ES-I3 (cell line): ENCODE data around the gene PTGES2.
"Not testable (repeated sequence)": the region's sequence is repeated elsewhere in the genome, so short reads cannot be mapped to it uniquely, and the experiment has no call there.

ENCODE experiments used
- H3K36me3 ChIP-seq: 2 replicates; pipeline ENCODE4 v1.6.1; 2013; ENCODE audit warnings: mild to moderate bottlenecking, low read length, control low read depth, moderate library complexity; ENCODE audit not compliant: insufficient read depth
- H3K4me1 ChIP-seq: 2 replicates; pipeline ENCODE4 v1.6.1; 2013; ENCODE audit warnings: mild to moderate bottlenecking, control low read depth, low read length; ENCODE audit not compliant: insufficient read depth
- H3K9ac ChIP-seq: 2 replicates; pipeline ENCODE4 v1.6.1; 2013; ENCODE audit warnings: low read depth, mild to moderate bottlenecking, low read length, moderate library complexity
- H3K9me3 ChIP-seq: 2 replicates; pipeline ENCODE4 v1.6.1; 2013; ENCODE audit warnings: mild to moderate bottlenecking, low read length, moderate library complexity; ENCODE audit not compliant: control insufficient read depth, insufficient read depth

Gene PTGES2

GRCh38 chr9:128135561-128135960 is 8.0 kb upstream of the PTGES2 start:
- not testable (repeated sequence) for H3K36me3 ChIP-seq, H3K4me1 ChIP-seq, H3K9me3 ChIP-seq, H3K9ac ChIP-seq

GRCh38 chr9:128132139-128132538 is 4.6 kb upstream of the PTGES2 start:
- H3K4me1 ChIP-seq, H3K9me3 ChIP-seq, H3K9ac ChIP-seq, H3K36me3 ChIP-seq: not testable (repeated sequence)

GRCh38 chr9:128131346-128131745 is 3.8 kb upstream of the PTGES2 start:
- H3K9me3 ChIP-seq, H3K4me1 ChIP-seq, H3K9ac ChIP-seq, H3K36me3 ChIP-seq: not testable (repeated sequence)

- H3K36me3 ChIP-seq, H3K9me3 ChIP-seq, H3K4me1 ChIP-seq, H3K9ac ChIP-seq: not testable (repeated sequence)
Measured at GRCh38 chr9:128130651-128131050, 3.1 kb upstream of the PTGES2 start.

GRCh38 chr9:128129976-128130590 is 2.6 kb upstream of the PTGES2 start:
- not testable (repeated sequence) for H3K9ac ChIP-seq, H3K4me1 ChIP-seq, H3K36me3 ChIP-seq, H3K9me3 ChIP-seq

- Histone ChIP-seq H3K9ac (peak overlapping the region; percentile 92), H3K36me3 (peaks cover 3% of the 10 kb centered on the region; the same call in 1 of the 2 replicates), H3K9me3 (no peaks in the 10 kb centered on the region; the same call in 1 of the 2 replicates), H3K4me1 (peaks cover 6% of the 10 kb centered on the region)
Measured at GRCh38 chr9:128128836-128129590, 1.5 kb upstream of the PTGES2 start.

- peaks cover 3% of the 10 kb centered on the region; the same call in 1 of the 2 replicates for H3K36me3 ChIP-seq
- H3K9ac ChIP-seq: peak overlapping the region; percentile 92
- H3K9me3 ChIP-seq: no peaks in the 10 kb centered on the region; the same call in 1 of the 2 replicates
- H3K4me1 ChIP-seq: peaks cover 6% of the 10 kb centered on the region
Measured at GRCh38 chr9:128127990-128128835, 684 bp upstream of the PTGES2 start.

- peaks cover 3% of the 10 kb centered on the region; the same call in 1 of the 2 replicates for H3K36me3 ChIP-seq
Measured at GRCh38 chr9:128125580-128126354, 1.8 kb downstream of the PTGES2 start.

GRCh38 chr9:128124873-128125579 is 2.5 kb downstream of the PTGES2 start:
- peaks cover 6% of the 10 kb centered on the region for H3K4me1 ChIP-seq
- no peak overlapping the region for H3K9ac ChIP-seq
- no peaks in the 10 kb centered on the region; the same call in 1 of the 2 replicates for H3K9me3 ChIP-seq
- H3K36me3 ChIP-seq: peaks cover 3% of the 10 kb centered on the region; the same call in 1 of the 2 replicates

More at GRCh38 chr9:128125580-128126354, 1.8 kb downstream of the PTGES2 start:
- Histone ChIP-seq H3K4me1 (peaks cover 6% of the 10 kb centered on the region), H3K9me3 (no peaks in the 10 kb centered on the region; the same call in 1 of the 2 replicates), H3K9ac (no peak overlapping the region)

GRCh38 chr9:128124451-128124850 is 3.1 kb downstream of the PTGES2 start:
- no peaks in the 10 kb centered on the region; the same call in 1 of the 2 replicates for H3K9me3 ChIP-seq
- H3K9ac ChIP-seq: no peak overlapping the region
- H3K4me1 ChIP-seq: peaks cover 6% of the 10 kb centered on the region
- H3K36me3 ChIP-seq: peaks cover 3% of the 10 kb centered on the region; the same call in 1 of the 2 replicates

- peaks cover 6% of the 10 kb centered on the region for H3K4me1 ChIP-seq
- H3K36me3 ChIP-seq: peaks cover 3% of the 10 kb centered on the region; the same call in 1 of the 2 replicates
- H3K9ac ChIP-seq: no peak overlapping the region
- H3K9me3 ChIP-seq: no peaks in the 10 kb centered on the region
Measured at GRCh38 chr9:128123451-128124080, 4.0 kb downstream of the PTGES2 start.

- Histone ChIP-seq H3K9me3 (no peaks in the 10 kb centered on the region), H3K4me1 (peaks cover 11% of the 10 kb centered on the region), H3K36me3 (peaks cover 3% of the 10 kb centered on the region; the same call in 1 of the 2 replicates), H3K9ac (no peak overlapping the region)
Measured at GRCh38 chr9:128122809-128123175, 4.7 kb downstream of the PTGES2 start.
